T-cell (primary cell): Measurements from ENCODE around the gene SLC5A8. TPM values are rescaled to one million over a fixed set of nuclear protein-coding genes. Genes with fewer than 3 reads are reported as not detected.

Source experiments
- ATAC-seq, 4 experiments: fragments of 200-7000 bp in 3 of 4; fragments of 150-1000 bp in 1 of 4; cut with Tn5 transposase; replicated peaks in 1 of 4; 1 replicate in 3 of 4; 2 replicates in 1 of 4; pipeline ENCODE4 v1.10.0; 2021; ENCODE audit warnings: moderate library complexity in 3 of 4, mild to moderate bottlenecking in 2 of 4, moderate number of reproducible peaks in 1 of 4
- CTCF ChIA-PET, 2 donors: fragments of 300-600 bp; sonication (Branson Sonifier 250); formaldehyde crosslinking; loops; one replicate each; lab custom pipeline; 2022; ENCODE audit warnings: antibody characterized with exemption in 2 of 2; lab: Charles Lee
- POLR2A ChIA-PET, 2 donors: fragments of 300-600 bp; sonication (Branson Sonifier 250); formaldehyde crosslinking; loops; one replicate each; lab custom pipeline; 2022; ENCODE audit warnings: antibody characterized with exemption in 2 of 2; lab: Charles Lee
- DNase-seq, 35 experiments: peaks; one replicate each; pipeline versions ENCODE4 v3.0.0 to v3.0.0-alpha.2; 2013 to 2023
- H3K27ac ChIP-seq: one replicate; pipeline ENCODE4 v1.5.1; 2013; ENCODE audit warnings: low read length
- H3K27me3 ChIP-seq, 2 experiments: replicated peaks in 1 of 2; 1 replicate in 1 of 2; 2 replicates in 1 of 2; pipeline versions ENCODE4 v1.6.1 to v1.7.0; 2013; ENCODE audit warnings: low read length in 1 of 2, mixed read lengths in 1 of 2; ENCODE audit not compliant: control insufficient read depth in 2 of 2, insufficient read depth in 2 of 2; ENCODE audit errors: extremely low read depth in 1 of 2
- H3K36me3 ChIP-seq, 2 donors: 1 replicate in 1 of 2; 2 replicates in 1 of 2; pipeline versions ENCODE4 v1.6.1 to v1.7.0; 2013; ENCODE audit warnings: low read length in 1 of 2; ENCODE audit not compliant: control insufficient read depth in 2 of 2, insufficient read depth in 1 of 2; ENCODE audit errors: extremely low read depth in 1 of 2
- H3K4me1 ChIP-seq, 2 experiments: 1 replicate in 1 of 2; 2 replicates in 1 of 2; pipeline versions ENCODE4 v1.6.1 to v1.7.0; 2013; ENCODE audit warnings: low read length in 2 of 2, mixed read lengths in 1 of 2; ENCODE audit not compliant: insufficient read depth in 2 of 2, control insufficient read depth in 1 of 2; ENCODE audit errors: extremely low read depth in 1 of 2
- H3K4me3 ChIP-seq, 2 donors: 1 replicate in 1 of 2; 2 replicates in 1 of 2; pipeline versions ENCODE4 v1.5.1 to v1.7.0; 2013; ENCODE audit warnings: mild to moderate bottlenecking in 2 of 2, low read length in 1 of 2, moderate library complexity in 1 of 2; ENCODE audit not compliant: control insufficient read depth in 1 of 2; ENCODE audit errors: extremely low read depth in 1 of 2
- H3K9me3 ChIP-seq: 2 replicates; pipeline ENCODE4 v1.7.0; 2013
- H3K27ac Mint-ChIP-seq, 2 donors: one replicate each; pipeline ENCODE4 v1.8.0; 2020 to 2021; ENCODE audit warnings: mild to moderate bottlenecking in 2 of 2, mixed read lengths in 2 of 2
- H3K27me3 Mint-ChIP-seq, 2 donors: one replicate each; pipeline ENCODE4 v1.8.0; 2021 to 2022; ENCODE audit warnings: mixed read lengths in 2 of 2
- H3K36me3 Mint-ChIP-seq: one replicate; pipeline ENCODE4 v1.8.0; 2021; ENCODE audit warnings: mixed read lengths
- H3K4me1 Mint-ChIP-seq, 3 donors: one replicate each; pipeline ENCODE4 v1.8.0; 2020 to 2022; ENCODE audit warnings: mixed read lengths in 3 of 3, mild to moderate bottlenecking in 1 of 3
- H3K4me3 Mint-ChIP-seq, 3 donors: one replicate each; pipeline ENCODE4 v1.8.0; 2020 to 2022; ENCODE audit warnings: mild to moderate bottlenecking in 3 of 3, mixed read lengths in 3 of 3, moderate library complexity in 3 of 3
- H3K9me3 Mint-ChIP-seq, 3 donors: one replicate each; pipeline ENCODE4 v1.8.0; 2020 to 2022; ENCODE audit warnings: mixed read lengths in 3 of 3
- WGBS: methylation state at CpG from one replicate; pipeline ENCODE4 v1.1.5; 2013; ENCODE audit warnings: missing lambda C conversion rate; ENCODE audit not compliant: insufficient coverage; 5-methylcytosine and 5-hydroxymethylcytosine counted together
- total RNA-seq, 35 experiments: library from RNA in 6 of 35; stranded (reverse) in 6 of 35; fragments of 120-200 nt in 1 of 35; gene quantifications; one replicate each; pipeline versions ENCODE4 v1.2.1 to v1.2.4 and lab custom pipeline; 2013 to 2026

Gene SLC5A8
- total RNA-seq, 5 donors from 2014 or later (not counting 1 experiment from before 2014, with no cell fraction given), result not detected

GRCh38 chr12:101238306-101238705 lies 28.3 kb upstream of the SLC5A8 start:
- H3K36me3 Mint-ChIP-seq, result no peaks in the 10 kb centered on the region
- H3K9me3 Mint-ChIP-seq, result peaks cover 0 to 2% (median 0%) of the 10 kb centered on the region in 3 donors
- Histone ChIP-seq H3K27ac (no peak overlapping the region), H3K4me1 (no peaks in the 10 kb centered on the region), H3K4me3 (no peak overlapping the region), H3K27me3 (peaks cover 0 to 7% of the 10 kb centered on the region in 2 experiments), H3K36me3 (no peaks in the 10 kb centered on the region), H3K9me3 (no peaks in the 10 kb centered on the region)
- no peak overlapping the region for H3K4me3 Mint-ChIP-seq
- no peak for ATAC-seq
- H3K27me3 Mint-ChIP-seq, result peaks cover 3 to 7% of the 10 kb centered on the region in 2 donors
- ChIA-PET CTCF (no interaction called here), POLR2A (interaction anchor here in 1 of 2 donors (0.5 kb wide), 1 partner anchor 129 kb away, joined by 8 read pairs; no protein-coding TSS in a partner anchor)
- no peaks in the 10 kb centered on the region for H3K4me1 Mint-ChIP-seq
- H3K27ac Mint-ChIP-seq, result no peak overlapping the region
- no CpG with 5 or more reads among the region's 4 CpGs for WGBS
- no peak for DNase-seq

- Histone ChIP-seq H3K4me3 (no peak overlapping the region), H3K4me1 (no peaks in the 10 kb centered on the region), H3K27me3 (peaks cover 0 to 4% of the 10 kb centered on the region in 2 experiments), H3K27ac (no peak overlapping the region), H3K9me3 (no peaks in the 10 kb centered on the region), H3K36me3 (no peaks in the 10 kb centered on the region)
- H3K36me3 Mint-ChIP-seq, result no peaks in the 10 kb centered on the region
- WGBS, result no CpG with 5 or more reads among the region's 2 CpGs
- POLR2A ChIA-PET, result no interaction called here
- no peaks in the 10 kb centered on the region for H3K4me1 Mint-ChIP-seq
- no peak overlapping the region for H3K4me3 Mint-ChIP-seq
- ATAC-seq, result no peak
- CTCF ChIA-PET, result no interaction called here
- peaks cover 0 to 2% (median 0%) of the 10 kb centered on the region in 3 donors for H3K9me3 Mint-ChIP-seq
- H3K27ac Mint-ChIP-seq, result no peak overlapping the region
- H3K27me3 Mint-ChIP-seq, result peaks cover 4 to 10% of the 10 kb centered on the region in 2 donors
- no peak for DNase-seq
These were observed 25.6 kb upstream of the SLC5A8 start for GRCh38 chr12:101235686-101236085.

DNA sequence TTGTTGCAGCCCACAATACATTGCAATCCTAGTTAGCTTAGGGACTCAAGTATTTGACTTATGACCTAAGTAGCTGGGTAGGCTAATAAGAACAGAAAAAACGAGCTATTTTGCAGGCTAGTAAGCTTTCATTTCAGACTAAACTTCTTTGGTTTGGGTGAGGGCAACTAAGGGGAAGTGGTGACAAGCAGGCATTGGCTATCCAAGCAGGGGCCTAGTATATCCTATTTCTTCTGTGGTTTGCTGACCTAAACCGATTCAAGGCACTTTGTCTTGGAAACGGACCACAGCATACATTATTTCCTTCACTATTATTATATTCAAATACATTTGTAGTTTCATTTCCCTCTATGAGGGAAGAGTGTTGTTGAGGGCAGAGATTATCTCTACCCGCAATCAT lies 21.6 kb upstream of the SLC5A8 start:
- peaks cover 8 to 17% of the 10 kb centered on the region in 2 donors for H3K27me3 Mint-ChIP-seq
- H3K9me3 Mint-ChIP-seq, result no peaks in the 10 kb centered on the region
- Histone ChIP-seq H3K27ac (no peak overlapping the region), H3K27me3 (peaks cover 0 to 2% of the 10 kb centered on the region in 2 experiments), H3K9me3 (no peaks in the 10 kb centered on the region), H3K36me3 (no peaks in the 10 kb centered on the region), H3K4me1 (no peaks in the 10 kb centered on the region), H3K4me3 (no peak overlapping the region)
- DNase-seq (no peak), ATAC-seq (no peak)
- no peaks in the 10 kb centered on the region for H3K4me1 Mint-ChIP-seq
- H3K36me3 Mint-ChIP-seq, result no peaks in the 10 kb centered on the region
- no peak overlapping the region for H3K4me3 Mint-ChIP-seq
- POLR2A ChIA-PET, result no interaction called here
- no peak overlapping the region for H3K27ac Mint-ChIP-seq
- WGBS, result 20% methylated on average over 1 of the region's 4 CpGs
- CTCF ChIA-PET, result no interaction called here

DNA sequence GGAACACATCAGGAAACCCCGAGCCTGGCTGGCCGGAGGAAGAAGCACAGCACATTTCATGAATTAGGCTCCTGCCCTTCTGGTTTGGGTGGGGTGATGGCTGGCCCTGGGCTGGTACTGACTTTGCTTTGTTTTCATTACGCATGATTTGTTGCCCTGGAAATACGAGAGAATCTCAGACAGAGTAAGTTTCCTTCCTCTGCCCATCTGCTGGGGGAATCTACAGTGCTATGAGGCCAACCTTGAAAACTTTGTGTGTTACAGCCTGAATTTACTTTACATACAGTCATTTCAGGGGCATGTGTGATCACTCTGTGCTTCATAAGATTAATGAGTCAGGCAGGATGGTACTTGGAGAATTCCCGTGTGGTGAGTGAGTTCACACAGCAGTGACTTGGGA lies 20.5 kb upstream of the SLC5A8 start:
- Histone ChIP-seq H3K4me3 (no peak overlapping the region), H3K27ac (no peak overlapping the region), H3K4me1 (no peaks in the 10 kb centered on the region), H3K9me3 (no peaks in the 10 kb centered on the region), H3K36me3 (no peaks in the 10 kb centered on the region), H3K27me3 (peaks cover 0 to 2% of the 10 kb centered on the region in 2 experiments)
- POLR2A ChIA-PET, result no interaction called here
- CTCF ChIA-PET, result no interaction called here
- Mint-ChIP-seq H3K36me3 (no peaks in the 10 kb centered on the region), H3K4me1 (no peaks in the 10 kb centered on the region), H3K4me3 (no peak overlapping the region), H3K27me3 (peaks cover 11 to 21% of the 10 kb centered on the region in 2 donors), H3K27ac (no peak overlapping the region), H3K9me3 (no peaks in the 10 kb centered on the region)
- DNase-seq (no peak), ATAC-seq (no peak)
- WGBS, result 57% methylated on average over 2 of the region's 5 CpGs

DNA sequence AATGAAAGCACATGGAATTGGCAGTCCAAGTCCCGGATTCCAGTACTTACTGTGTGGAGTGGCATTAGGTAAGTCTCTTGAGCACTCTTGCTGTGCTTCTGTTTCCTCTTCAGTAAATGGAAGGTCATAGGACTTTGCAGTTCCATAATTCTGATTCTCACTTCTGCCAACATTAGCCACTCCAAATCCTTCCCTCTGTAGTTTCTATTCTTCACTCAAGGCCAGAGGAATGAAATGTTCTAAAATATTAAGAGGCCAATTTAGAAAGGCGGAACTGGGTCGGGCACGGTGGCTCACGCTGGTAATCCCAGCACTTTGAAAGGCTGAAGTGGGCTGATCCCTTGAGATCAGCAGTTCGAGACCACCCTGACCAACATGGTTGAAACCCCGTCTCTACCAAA lies 19.8 kb upstream of the SLC5A8 start:
- peaks cover 0 to 2% of the 10 kb centered on the region in 2 experiments for H3K27me3 ChIP-seq
- H3K27ac Mint-ChIP-seq, result no peak overlapping the region
- H3K36me3 ChIP-seq, result no peaks in the 10 kb centered on the region
- H3K36me3 Mint-ChIP-seq, result no peaks in the 10 kb centered on the region
- no peaks in the 10 kb centered on the region for H3K9me3 ChIP-seq
- DNase-seq (no peak), ATAC-seq (no peak)
- POLR2A ChIA-PET, result no interaction called here
- CTCF ChIA-PET, result no interaction called here
- peaks cover 8 to 21% of the 10 kb centered on the region in 2 donors for H3K27me3 Mint-ChIP-seq
- 89% methylated on average over 3 of the region's 7 CpGs for WGBS
- no peaks in the 10 kb centered on the region for H3K4me1 ChIP-seq
- H3K4me3 Mint-ChIP-seq, result no peak overlapping the region
- H3K27ac ChIP-seq, result no peak overlapping the region
- H3K9me3 Mint-ChIP-seq, result no peaks in the 10 kb centered on the region
- no peaks in the 10 kb centered on the region for H3K4me1 Mint-ChIP-seq
- no peak overlapping the region for H3K4me3 ChIP-seq

GRCh38 chr12:101221301-101221700 lies 11.3 kb upstream of the SLC5A8 start:
- peaks cover 0 to 5% (median 0%) of the 10 kb centered on the region in 3 donors for H3K9me3 Mint-ChIP-seq
- ChIA-PET CTCF (no interaction called here), POLR2A (no interaction called here)
- no peak overlapping the region for H3K27ac Mint-ChIP-seq
- no peaks in the 10 kb centered on the region for H3K9me3 ChIP-seq
- H3K4me1 Mint-ChIP-seq, result no peaks in the 10 kb centered on the region
- DNase-seq (no peak), ATAC-seq (no peak)
- no peaks in the 10 kb centered on the region for H3K27me3 ChIP-seq
- no peak overlapping the region for H3K4me3 ChIP-seq
- no peak overlapping the region for H3K4me3 Mint-ChIP-seq
- H3K36me3 ChIP-seq, result no peaks in the 10 kb centered on the region
- H3K27me3 Mint-ChIP-seq, result peaks cover 9 to 17% of the 10 kb centered on the region in 2 donors
- WGBS, result no CpG with 5 or more reads among the region's 1 CpG
- H3K4me1 ChIP-seq, result no peaks in the 10 kb centered on the region
- H3K36me3 Mint-ChIP-seq, result no peaks in the 10 kb centered on the region
- H3K27ac ChIP-seq, result no peak overlapping the region

DNA sequence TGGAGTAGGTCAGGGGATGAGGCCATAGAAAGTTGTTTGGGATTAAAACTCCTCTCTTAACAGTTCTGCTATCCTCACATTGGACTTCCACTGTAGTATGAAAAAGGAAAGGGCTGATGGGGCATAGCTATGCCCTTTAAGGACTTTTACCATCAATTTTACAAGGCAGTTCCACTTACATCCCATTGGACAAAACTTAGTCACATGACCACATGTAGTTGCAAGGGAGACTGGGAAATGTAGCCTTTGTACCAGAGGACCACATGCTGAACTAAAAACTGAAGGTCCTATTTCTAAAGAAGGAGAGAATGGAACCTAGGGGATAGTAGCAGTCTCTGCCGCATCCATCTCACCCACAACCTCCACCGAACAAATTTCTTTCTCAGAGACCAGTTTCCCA lies 6.8 kb upstream of the SLC5A8 start:
- ATAC-seq, result no peak
- CTCF ChIA-PET, result no interaction called here
- no peaks in the 10 kb centered on the region for H3K36me3 Mint-ChIP-seq

More for the DNA sequence above, 6.8 kb upstream of the SLC5A8 start:
- POLR2A ChIA-PET, result no interaction called here
- H3K9me3 ChIP-seq, result no peaks in the 10 kb centered on the region
- H3K27me3 Mint-ChIP-seq, result peaks cover 0 to 9% of the 10 kb centered on the region in 2 donors
- peaks cover 0 to 5% of the 10 kb centered on the region in 2 experiments for H3K27me3 ChIP-seq
- no peak overlapping the region for H3K4me3 ChIP-seq
- peaks cover 3 to 12% (median 5%) of the 10 kb centered on the region in 3 donors for H3K9me3 Mint-ChIP-seq
- no peaks in the 10 kb centered on the region for H3K36me3 ChIP-seq
- no peak overlapping the region for H3K27ac ChIP-seq
- H3K27ac Mint-ChIP-seq, result no peak overlapping the region
- no peak overlapping the region for H3K4me3 Mint-ChIP-seq
- DNase-seq, result no peak
- H3K4me1 ChIP-seq, result no peaks in the 10 kb centered on the region
- H3K4me1 Mint-ChIP-seq, result no peaks in the 10 kb centered on the region
- WGBS, result 100% methylated on average over 1 of the region's 2 CpGs
